Tibial artery (tissue), 4 donors: ENCODE data around the gene SLC6A6.
A peak's percentile ranks its signal among the peaks of the same experiment; 100 is the strongest.

Source experiments
- DNase-seq, 2 donors: peaks; one replicate each; pipeline ENCODE4 v3.0.0-alpha.2; 2019
- H3K27ac ChIP-seq, 2 donors: fragments of 200-600 bp; sonication (generic) in 1 of 2; 1 replicate in 1 of 2; 2 replicates in 1 of 2; pipeline ENCODE4 v1.5.1; 2018 to 2019; ENCODE audit warnings: mild to moderate bottlenecking in 1 of 2
- H3K27me3 ChIP-seq, 2 donors: fragments of 200-600 bp; sonication (generic) in 1 of 2; one replicate each; pipeline versions ENCODE4 v1.5.1 to v1.6.0; 2016 to 2019
- H3K36me3 ChIP-seq, 3 donors: fragments of 200-600 bp; sonication (generic) in 2 of 3; one replicate each; pipeline ENCODE4 v1.5.1; 2016 to 2019; ENCODE audit warnings: mild to moderate bottlenecking in 2 of 3
- H3K4me1 ChIP-seq, 4 donors: fragments of 200-600 bp; sonication (generic) in 2 of 4; 1 replicate in 3 of 4; 2 replicates in 1 of 4; pipeline ENCODE4 v1.5.1; 2016 to 2019
- H3K4me3 ChIP-seq, 2 donors: fragments of 200-600 bp; sonication (generic) in 1 of 2; 1 replicate in 1 of 2; 2 replicates in 1 of 2; pipeline ENCODE4 v1.5.1; 2018 to 2019; ENCODE audit warnings: mild to moderate bottlenecking in 2 of 2
- H3K9me3 ChIP-seq, 3 donors: fragments of 200-600 bp; sonication (generic) in 1 of 3; one replicate each; pipeline ENCODE4 v1.5.1; 2016 to 2019
- intact Hi-C: fragments of 100-400 bp; cut with DNase I; formaldehyde crosslinking; loops from one replicate; pipeline ENCODE4 v1.15.0; 2023; ENCODE audit warnings: low total_unique reads
- TF ChIP-seq, protein P1 (sequence below), 2 experiments: fragments of 200-600 bp in 1 of 2; fragments of 450-650 bp in 1 of 2; IDR thresholded peaks; one replicate each; pipeline ENCODE4 v1.5.1; 2017 to 2019; ENCODE audit warnings: antibody characterized with exemption in 2 of 2, mild to moderate bottlenecking in 1 of 2, moderate library complexity in 1 of 2

SLC6A6 gene

DNA sequence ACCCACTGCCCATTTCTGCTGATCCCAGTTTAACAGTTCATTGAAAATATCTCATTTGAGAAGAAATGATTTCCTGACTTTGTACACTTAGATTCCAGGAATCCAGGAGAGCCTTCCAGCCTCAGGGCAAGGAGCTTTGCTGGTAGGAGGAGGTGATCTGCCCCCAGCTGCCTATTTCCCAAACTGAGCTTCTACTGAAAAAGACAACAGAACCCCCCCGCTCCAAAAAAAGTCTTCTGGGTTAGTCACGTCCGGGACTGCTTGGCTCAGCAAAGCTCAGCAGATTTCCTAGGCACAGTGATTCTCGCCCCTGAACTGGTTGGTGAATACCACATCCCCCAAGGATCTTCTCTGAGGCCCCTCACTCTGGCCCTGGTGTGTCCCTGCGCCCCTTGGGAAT is 13.1 kb downstream of the SLC6A6 start:
- intact Hi-C loops, result no loop called here

DNA sequence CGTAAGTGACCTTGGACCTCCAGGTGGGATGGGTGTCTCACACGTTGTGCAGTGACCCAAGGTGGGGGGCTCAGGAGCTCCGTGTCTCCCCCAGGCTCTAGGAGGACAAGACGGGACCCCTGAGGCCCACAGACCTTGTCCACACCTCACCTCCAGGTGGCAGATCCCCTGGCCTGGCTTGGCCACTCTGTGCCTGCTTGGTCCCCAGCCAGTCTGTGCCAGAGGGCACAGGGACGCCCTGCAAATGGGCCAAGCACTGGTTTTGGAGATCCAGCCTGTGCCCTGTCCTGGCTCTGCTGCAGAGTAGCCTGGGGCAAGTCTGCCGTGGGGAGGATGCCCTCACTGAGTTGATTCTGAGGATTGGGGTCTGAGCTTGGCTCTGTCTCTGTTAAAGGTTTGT is 14.0 kb downstream of the SLC6A6 start:
- TF ChIP-seq, protein P1, sequence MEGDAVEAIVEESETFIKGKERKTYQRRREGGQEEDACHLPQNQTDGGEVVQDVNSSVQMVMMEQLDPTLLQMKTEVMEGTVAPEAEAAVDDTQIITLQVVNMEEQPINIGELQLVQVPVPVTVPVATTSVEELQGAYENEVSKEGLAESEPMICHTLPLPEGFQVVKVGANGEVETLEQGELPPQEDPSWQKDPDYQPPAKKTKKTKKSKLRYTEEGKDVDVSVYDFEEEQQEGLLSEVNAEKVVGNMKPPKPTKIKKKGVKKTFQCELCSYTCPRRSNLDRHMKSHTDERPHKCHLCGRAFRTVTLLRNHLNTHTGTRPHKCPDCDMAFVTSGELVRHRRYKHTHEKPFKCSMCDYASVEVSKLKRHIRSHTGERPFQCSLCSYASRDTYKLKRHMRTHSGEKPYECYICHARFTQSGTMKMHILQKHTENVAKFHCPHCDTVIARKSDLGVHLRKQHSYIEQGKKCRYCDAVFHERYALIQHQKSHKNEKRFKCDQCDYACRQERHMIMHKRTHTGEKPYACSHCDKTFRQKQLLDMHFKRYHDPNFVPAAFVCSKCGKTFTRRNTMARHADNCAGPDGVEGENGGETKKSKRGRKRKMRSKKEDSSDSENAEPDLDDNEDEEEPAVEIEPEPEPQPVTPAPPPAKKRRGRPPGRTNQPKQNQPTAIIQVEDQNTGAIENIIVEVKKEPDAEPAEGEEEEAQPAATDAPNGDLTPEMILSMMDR (IDR thresholded peaks at IDR 0.05), result no peak
- intact Hi-C loops, result no loop called here
- no peak for DNase-seq
- no peak overlapping the region for H3K4me3 ChIP-seq
- H3K4me1 ChIP-seq, result peaks cover 0 to 22% (median 10%) of the 10 kb centered on the region in 4 donors
- H3K27ac ChIP-seq, result no peak overlapping the region
- H3K36me3 ChIP-seq, result peaks cover 4 to 32% (median 12%) of the 10 kb centered on the region in 3 donors
- H3K27me3 ChIP-seq, result no peaks in the 10 kb centered on the region
- H3K9me3 ChIP-seq, result no peaks in the 10 kb centered on the region

More for the DNA sequence above, 13.1 kb downstream of the SLC6A6 start:
- Histone ChIP-seq H3K27me3 (no peaks in the 10 kb centered on the region), H3K27ac (no peak overlapping the region), H3K36me3 (peaks cover 4 to 37% (median 12%) of the 10 kb centered on the region in 3 donors), H3K4me1 (peaks cover 0 to 29% (median 15%) of the 10 kb centered on the region in 4 donors), H3K4me3 (no peak overlapping the region), H3K9me3 (no peaks in the 10 kb centered on the region)
- TF ChIP-seq, protein P1 (IDR thresholded peaks at IDR 0.05), result no peak
- no peak for DNase-seq

DNA sequence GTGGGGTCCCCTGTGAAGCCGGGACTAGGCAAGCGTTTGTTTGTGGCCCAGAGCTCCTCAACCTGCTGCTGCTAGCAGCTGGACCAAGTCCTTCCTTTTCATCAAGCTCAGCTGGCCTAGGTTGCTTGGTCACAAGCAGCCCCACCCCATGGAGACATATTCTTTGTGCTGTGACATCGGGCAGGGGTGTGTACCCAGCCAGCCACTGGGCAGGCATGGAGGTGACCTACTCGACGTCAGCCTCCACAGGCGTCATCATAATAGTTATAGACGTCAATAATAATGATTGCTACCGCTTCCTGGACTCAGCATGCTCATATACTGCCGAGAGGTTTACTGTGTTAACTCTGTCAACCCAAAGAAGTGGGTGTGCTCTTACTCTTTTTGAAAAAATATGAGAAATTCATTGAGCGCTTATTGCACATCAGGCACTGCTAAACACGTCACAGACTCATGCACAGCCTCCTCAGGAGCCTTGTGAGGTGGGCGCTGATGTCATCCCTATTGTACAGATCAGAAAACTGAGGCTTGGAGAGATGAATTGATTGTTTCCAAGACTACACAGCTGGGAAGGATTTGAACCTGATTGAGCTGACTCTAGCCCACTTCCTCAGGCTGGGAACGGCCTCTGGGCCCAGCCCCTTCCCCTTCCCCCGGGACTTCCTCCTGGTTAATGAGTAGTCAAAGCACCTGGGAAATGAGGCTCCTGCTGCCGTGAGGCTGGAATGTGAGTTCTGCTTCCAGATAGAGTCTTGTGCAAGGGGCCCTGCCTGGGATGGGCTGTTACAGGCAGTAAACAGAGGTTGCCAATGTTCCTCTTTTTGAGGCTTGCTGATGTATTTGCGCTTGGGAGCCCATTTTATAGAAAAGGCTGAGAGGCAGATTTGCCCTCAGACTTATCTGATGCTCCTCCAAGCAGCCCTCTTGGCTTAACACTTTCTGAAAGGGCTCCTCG is 16.2 kb downstream of the SLC6A6 start:
- peaks cover 4 to 32% (median 12%) of the 10 kb centered on the region in 3 donors for H3K36me3 ChIP-seq
- H3K9me3 ChIP-seq, result no peaks in the 10 kb centered on the region
- H3K4me1 ChIP-seq, result peaks cover 0 to 8% (median under 1%) of the 10 kb centered on the region in 4 donors
- intact Hi-C loops, result no loop called here
- no peak overlapping the region for H3K4me3 ChIP-seq
- H3K27me3 ChIP-seq, result no peaks in the 10 kb centered on the region
- TF ChIP-seq, protein P1 (IDR thresholded peaks at IDR 0.05), result no peak
- DNase-seq, result peak in 1 of 2 donors; percentile 57
- H3K27ac ChIP-seq, result no peak overlapping the region

DNA sequence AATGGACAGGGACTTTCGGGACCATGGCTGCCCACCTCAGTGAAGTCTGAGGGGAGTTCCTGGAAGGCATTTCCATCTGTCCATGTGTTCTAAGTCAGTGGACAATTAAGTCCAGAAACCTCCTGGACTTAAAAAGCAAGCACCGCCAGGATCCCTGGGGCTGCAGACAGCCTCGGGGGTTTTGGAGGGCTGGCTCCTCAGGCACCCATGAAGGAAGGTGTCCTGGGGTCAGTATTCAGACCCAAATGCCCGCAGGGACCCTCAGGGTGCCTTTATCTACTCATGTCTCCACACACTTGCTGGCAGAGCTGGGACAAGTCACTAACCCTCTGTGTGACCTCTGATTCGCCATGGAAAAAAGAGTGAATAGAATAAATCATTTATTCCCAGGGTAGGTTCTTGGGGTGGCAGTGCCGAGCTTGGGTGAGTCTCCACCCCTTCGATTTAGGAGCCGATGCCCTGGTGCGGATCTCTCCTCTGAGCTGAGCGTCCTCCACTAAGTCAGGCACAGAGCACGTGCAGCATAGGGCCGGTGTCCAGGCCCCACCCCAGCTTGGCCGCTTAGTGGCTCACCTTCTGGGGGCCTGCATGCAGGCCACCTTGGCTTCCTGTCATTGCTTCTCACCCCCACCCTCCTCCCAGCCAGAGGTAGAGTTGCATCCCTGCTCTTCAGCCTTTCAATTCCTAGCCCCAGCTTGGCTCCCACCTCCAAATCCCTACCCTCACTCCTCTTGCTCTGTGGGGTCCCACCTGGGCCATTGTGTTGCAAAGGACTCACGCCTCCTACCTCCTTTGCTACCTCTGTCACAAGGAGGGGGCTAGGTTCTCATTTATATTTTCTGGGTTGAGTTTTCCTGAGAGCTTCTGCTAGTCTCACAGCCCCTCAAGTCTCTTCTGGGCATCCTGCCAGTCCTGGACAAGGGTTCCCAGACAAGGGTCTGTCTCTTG is 19.9 kb downstream of the SLC6A6 start:
- H3K36me3 ChIP-seq, result peaks cover 0 to 22% (median 4%) of the 10 kb centered on the region in 3 donors
- H3K4me3 ChIP-seq, result no peak overlapping the region
- H3K9me3 ChIP-seq, result no peaks in the 10 kb centered on the region
- no peaks in the 10 kb centered on the region for H3K4me1 ChIP-seq
- TF ChIP-seq, protein P1 (IDR thresholded peaks at IDR 0.05), result no peak
- DNase-seq, result no peak
- H3K27me3 ChIP-seq, result no peaks in the 10 kb centered on the region
- intact Hi-C loops, result no loop called here
- H3K27ac ChIP-seq, result no peak overlapping the region

- no peak overlapping the region for H3K27ac ChIP-seq
These were observed 20.9 kb downstream of the SLC6A6 start for GRCh38 chr3:14423197-14423743.

More at GRCh38 chr3:14423197-14423743, 20.9 kb downstream of the SLC6A6 start:
- Histone ChIP-seq H3K27me3 (no peaks in the 10 kb centered on the region), H3K36me3 (peaks cover 0 to 12% (median under 1%) of the 10 kb centered on the region in 3 donors), H3K4me3 (no peak overlapping the region), H3K4me1 (no peaks in the 10 kb centered on the region), H3K9me3 (no peaks in the 10 kb centered on the region)
- TF ChIP-seq, protein P1 (IDR thresholded peaks at IDR 0.05), result no peak
- DNase-seq, result no peak
- intact Hi-C loops, result no loop called here
